Endothelial cell of umbilical vein (primary cell): ENCODE results near the gene FAM13C.

Source experiments
- CTCF ChIP-seq, 2 donors: IDR thresholded peaks; 1 replicate in 1 of 2; 2 replicates in 1 of 2; pipeline ENCODE4 v1.5.1; 2011; ENCODE audit warnings: low read length in 2 of 2, mild to moderate bottlenecking in 2 of 2, moderate library complexity in 2 of 2, control low read depth in 1 of 2, inconsistent platforms in 1 of 2, low read depth in 1 of 2; ENCODE audit not compliant: insufficient read depth in 1 of 2; ENCODE audit errors: extremely low read depth in 1 of 2
- EZH2 ChIP-seq: IDR thresholded peaks from 2 replicates; pipeline ENCODE4 v1.6.1; 2012; ENCODE audit warnings: borderline replicate concordance, low read depth, mild to moderate bottlenecking, moderate library complexity, low read length, inconsistent platforms; ENCODE audit not compliant: severe bottlenecking
- FOS ChIP-seq: IDR thresholded peaks from 2 replicates; pipeline ENCODE4 v1.6.1; 2011; ENCODE audit warnings: mild to moderate bottlenecking, low read length, moderate library complexity, borderline replicate concordance; ENCODE audit not compliant: insufficient read depth
- GATA2 ChIP-seq: IDR thresholded peaks from 2 replicates; pipeline ENCODE4 v1.7.0; 2011; ENCODE audit warnings: low read depth, mild to moderate bottlenecking, moderate library complexity, mixed read lengths, low read length; ENCODE audit not compliant: insufficient read length, insufficient read depth
- JUN ChIP-seq: IDR thresholded peaks from 2 replicates; pipeline ENCODE4 v1.6.1; 2011; ENCODE audit warnings: borderline replicate concordance, low read depth; ENCODE audit not compliant: insufficient read length, insufficient read depth
- MAX ChIP-seq: IDR thresholded peaks from 2 replicates; pipeline ENCODE4 v1.6.1; 2011; ENCODE audit not compliant: insufficient read depth, insufficient read length
- MYC ChIP-seq: IDR thresholded peaks from one replicate; pipeline ENCODE4 v1.6.1; 2011; ENCODE audit warnings: mild to moderate bottlenecking, low read depth, low read length
- POLR2A ChIP-seq: IDR thresholded peaks from 2 replicates; pipeline ENCODE4 v1.6.1; 2012; ENCODE audit warnings: low read depth, mild to moderate bottlenecking, control low read depth, low read length
- POLR2AphosphoS5 ChIP-seq: IDR thresholded peaks from 2 replicates; pipeline ENCODE4 v1.6.1; 2012; ENCODE audit warnings: low read depth, mild to moderate bottlenecking, control low read depth, low read length, moderate library complexity; ENCODE audit not compliant: insufficient read depth

GRCh38 chr10:59243611-59244195, 118.6 kb downstream of the FAM13C start:
- TF ChIP-seq CTCF (IDR thresholded peaks at IDR 0.05; ENCODE audit: extremely low read depth in 1 of 2, insufficient read depth in 1 of 2, low read depth in 1 of 2, low read length in 2 of 2) (no peak), EZH2 (no peak), POLR2AphosphoS5 (no peak), GATA2 (no peak), JUN (no peak), POLR2A (no peak), FOS (no peak), MYC (no peak), MAX (no peak)
